GM12878 (cell line): ENCODE measurements around the gene PCDHGC5. TPM values are rescaled to one million over a fixed set of nuclear protein-coding genes. Genes with fewer than 3 reads are reported as not detected.

Experiments
- ATAC-seq: fragments of 200-7000 bp; cut with Tn5 transposase; 3 replicates; pipeline ENCODE4 v1.9.1; 2020; ENCODE audit warnings: mild to moderate bottlenecking, moderate library complexity
- BruUV-seq: library from RNA; stranded (reverse); fragments of 400-500 nt; replicated peaks from 2 replicates; lab custom pipeline; 2021; lab: Mats Ljungman, UMichigan
- CTCF ChIA-PET: fragments of 300-600 bp; sonication (Branson Sonifier 250); formaldehyde crosslinking; extraction: SDS; loops from one replicate; lab custom pipeline; 2021; ENCODE audit warnings: inconsistent platforms; lab: Yijun Ruan, JAX
- POLR2A ChIA-PET: fragments of 350-600 bp; formaldehyde crosslinking; extraction: SDS; loops from one replicate; lab custom pipeline; 2021; ENCODE audit warnings: inconsistent platforms; lab: Charles Lee
- RAD21 ChIA-PET: fragments of 300-600 bp; sonication (Branson Sonifier 250); formaldehyde crosslinking; loops from one replicate; lab custom pipeline; 2023; ENCODE audit warnings: antibody characterized with exemption; ENCODE audit not compliant: unreplicated experiment; lab: Charles Lee
- SMC1A ChIA-PET: fragments of 300-600 bp; sonication (Branson Sonifier 250); formaldehyde crosslinking; loops from one replicate; lab custom pipeline; 2023; ENCODE audit not compliant: unreplicated experiment, uncharacterized antibody; lab: Charles Lee
- DNase-seq: peaks from one replicate; pipeline ENCODE4 v3.0.0-alpha.2; 2011; ENCODE audit warnings: low read depth, low spot score
- FAIRE-seq: peaks from 3 replicates; lab custom pipeline; 2011; peaks lifted over from hg19 to GRCh38; lab: Jason Lieb, UNC
- H2AFZ ChIP-seq: 2 replicates; pipeline ENCODE4 v1.6.0; 2011; ENCODE audit warnings: low read depth, low read length, control low read depth; ENCODE audit not compliant: control insufficient read depth
- H3K27ac ChIP-seq: 2 replicates; pipeline ENCODE4 v1.5.1; 2011; ENCODE audit warnings: control low read depth; ENCODE audit not compliant: control insufficient read depth, insufficient read depth
- H3K27me3 ChIP-seq, 2 experiments: replicated peaks in 1 of 2; 2 replicates each; pipeline versions ENCODE4 v1.6.0 to v1.6.1; 2011; ENCODE audit warnings: low read length in 1 of 2; ENCODE audit not compliant: control insufficient read depth in 2 of 2, insufficient read depth in 2 of 2
- H3K36me3 ChIP-seq, 2 experiments: 2 replicates each; pipeline ENCODE4 v1.5.1; 2011; ENCODE audit warnings: low read length in 1 of 2; ENCODE audit not compliant: control insufficient read depth in 2 of 2, insufficient read depth in 2 of 2
- H3K4me1 ChIP-seq: 2 replicates; pipeline ENCODE4 v1.6.1; 2011; ENCODE audit warnings: mild to moderate bottlenecking, low read length, moderate library complexity, mixed read lengths; ENCODE audit not compliant: control insufficient read depth, insufficient read depth
- H3K4me2 ChIP-seq: 2 replicates; pipeline ENCODE4 v1.6.0; 2011; ENCODE audit warnings: control low read depth; ENCODE audit not compliant: control insufficient read depth, insufficient read depth
- H3K4me3 ChIP-seq: fragments of 200-600 bp; sonication (generic); 2 replicates; pipeline ENCODE4 v1.5.1; 2016
- H3K79me2 ChIP-seq: 2 replicates; pipeline ENCODE4 v1.6.0; 2011; ENCODE audit warnings: low read length; ENCODE audit not compliant: control insufficient read depth, insufficient read depth
- H3K9ac ChIP-seq: 2 replicates; pipeline ENCODE4 v1.8.0; 2011; ENCODE audit warnings: low read length, control low read depth, mixed read lengths; ENCODE audit not compliant: control insufficient read depth, insufficient read depth
- H3K9me3 ChIP-seq: replicated peaks from 3 replicates; pipeline ENCODE4 v1.5.1; 2011; ENCODE audit warnings: mild to moderate bottlenecking, low read length; ENCODE audit not compliant: control insufficient read depth, insufficient read depth
- H4K20me1 ChIP-seq: 2 replicates; pipeline ENCODE4 v1.6.0; 2011; ENCODE audit not compliant: control insufficient read depth, insufficient read depth
- ESRRA ChIP-seq: IDR thresholded peaks from 2 replicates; pipeline ENCODE4 v1.6.1; 2012; ENCODE audit warnings: mild to moderate bottlenecking, low read length, improper control_type of control experiment
- FOXM1 ChIP-seq: IDR thresholded peaks from 2 replicates; pipeline ENCODE4 v1.6.1; 2012; ENCODE audit warnings: low read depth, mild to moderate bottlenecking, inconsistent platforms, low read length, moderate library complexity
- IRF4 ChIP-seq: IDR thresholded peaks from 2 replicates; pipeline ENCODE4 v1.6.1; 2011; ENCODE audit warnings: low read depth, low read length
- NFIC ChIP-seq: IDR thresholded peaks from 2 replicates; pipeline ENCODE4 v1.6.1; 2012; ENCODE audit warnings: low read depth, mild to moderate bottlenecking, inconsistent platforms, low read length, moderate library complexity
- NFXL1 ChIP-seq: fragments of 450-650 bp; IDR thresholded peaks from 2 replicates; pipeline ENCODE4 v1.6.1; 2017; ENCODE audit warnings: antibody characterized with exemption, mild to moderate bottlenecking, borderline replicate concordance
- NR2F1 ChIP-seq: fragments of 450-650 bp; conservative IDR thresholded peaks from 2 replicates; pipeline ENCODE4 v1.6.1; 2017; ENCODE audit warnings: mild to moderate bottlenecking
- WGBS: methylation state at CpG from one replicate; pipeline ENCODE4 v1.1.6; 2016; ENCODE audit warnings: low lambda C conversion rate; ENCODE audit not compliant: insufficient replicate concordance, insufficient coverage; ENCODE audit errors: missing lambda C conversion rate; 5-methylcytosine and 5-hydroxymethylcytosine counted together
- in situ Hi-C: fragments of 300-500 bp; cut with MboI; formaldehyde crosslinking; loops from 9 replicates; pipeline ENCODE4 v1.14.3; 2018; ENCODE audit warnings: mixed read lengths
- intact Hi-C: fragments of 100-400 bp; cut with micrococcal nuclease; formaldehyde crosslinking; loops from one replicate; pipeline ENCODE4 v1.14.2; 2022; ENCODE audit not compliant: unreplicated experiment
- polyA plus RNA-seq, 11 experiments: library from polyadenylated mRNA; depleted of rRNA in 4 of 11; unstranded in 6 of 11; stranded (reverse) in 5 of 11; fragments of >200 nt; fragmentation: Nextera tagmentation in 4 of 11; fragmentation: Illumina TruSeq in 1 of 11; extraction: Ambion mirVana in 4 of 11; extraction: Trizol in 1 of 11; gene quantifications; 1 replicate in 1 of 11; 2 replicates in 10 of 11; pipeline versions ENCODE4 v1.2.1 to v1.2.3, GENCODE V29; 2011 to 2016; ENCODE audit warnings: inconsistent platforms in 2 of 11, missing spikeins in 2 of 11, low read depth in 1 of 11
- total RNA-seq, 4 experiments: library from RNA; depleted of rRNA in 3 of 4; stranded (reverse); fragments of >200 nt in 3 of 4; fragmentation: Illumina TruSeq in 1 of 4; extraction: Trizol in 1 of 4; gene quantifications; 2 replicates each; pipeline versions ENCODE4 v1.2.1 to v1.2.3, GENCODE V29; 2013 to 2021

PCDHGC5 gene
- total and polyA plus RNA-seq, 10 of the 15 experiments (the other 5 are each of a cell fraction or from before 2014, with no cell fraction given): 0.05 to 0.87 (median 0.18) TPM; not detected in 2

DNA sequence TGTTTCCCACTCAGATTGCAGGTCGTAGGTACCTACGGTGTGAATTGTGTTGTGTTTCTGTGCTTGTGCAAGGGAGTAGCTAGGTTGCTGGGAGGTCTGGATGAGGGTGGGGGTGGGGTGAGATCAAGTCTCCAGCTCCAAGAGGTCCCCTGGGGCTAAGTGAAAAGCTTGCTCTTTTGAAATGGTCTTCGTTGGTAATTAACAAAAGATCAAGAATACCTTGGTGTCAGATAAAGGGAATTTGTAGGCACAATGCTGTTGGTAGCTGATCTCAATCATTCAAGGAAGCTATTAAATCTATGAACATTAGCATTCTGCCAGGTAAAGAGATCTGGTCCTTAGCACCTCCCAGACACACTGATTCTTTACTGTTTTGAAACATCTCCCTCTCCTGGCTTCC is 5.0 kb upstream of the PCDHGC5 start:
- 76% methylated on average over 3 of the region's 3 CpGs for WGBS
- Histone ChIP-seq H3K4me1 (peaks cover 9% of the 10 kb centered on the region), H4K20me1 (no peaks in the 10 kb centered on the region), H3K27me3 (peaks cover 0 to 3% of the 10 kb centered on the region in 2 experiments; a peak in 2 of 4 replicates), H3K27ac (no peak overlapping the region), H3K4me3 (peak overlapping the region; percentile 36), H3K4me2 (no peak overlapping the region), H3K9ac (no peak overlapping the region), H3K79me2 (no peaks in the 10 kb centered on the region), H3K9me3 (no peaks in the 10 kb centered on the region), H3K36me3 (no peaks in the 10 kb centered on the region; a peak in 1 of 4 replicates), H2AFZ (no peak overlapping the region)
- TF ChIP-seq NFIC (no peak), IRF4 (no peak), ESRRA (no peak), NFXL1 (no peak)
- no TSS peak for BruUV-seq
- ChIA-PET RAD21 (interaction anchor here (1.5 to 1.6 kb wide), 2 partner anchors 8 to 80 kb away, joined by 4 to 6 read pairs; partner anchors contain the start of gene PCDHGC3), POLR2A (interaction anchor here (1.2 kb wide), 1 partner anchor 22 kb away, joined by 3 read pairs; no protein-coding TSS in a partner anchor), CTCF (interaction anchor here (0.7 to 8.1 kb wide), 12 partner anchors 9 to 104 kb away, joined by 3 to 90 read pairs (median 5); partner anchors contain the start of genes PCDHGA11, PCDHGA12 and PCDHGC3), SMC1A (interaction anchor here (0.6 to 1.7 kb wide), 6 partner anchors 8 to 336 kb away, joined by 3 to 6 read pairs (median 3); partner anchors contain the start of gene PCDHGC3)
- FAIRE-seq (no peak), DNase-seq (no peak), ATAC-seq (no peak)
- intact Hi-C loops: no loop called here
- in situ Hi-C loops: no loop called here

DNA sequence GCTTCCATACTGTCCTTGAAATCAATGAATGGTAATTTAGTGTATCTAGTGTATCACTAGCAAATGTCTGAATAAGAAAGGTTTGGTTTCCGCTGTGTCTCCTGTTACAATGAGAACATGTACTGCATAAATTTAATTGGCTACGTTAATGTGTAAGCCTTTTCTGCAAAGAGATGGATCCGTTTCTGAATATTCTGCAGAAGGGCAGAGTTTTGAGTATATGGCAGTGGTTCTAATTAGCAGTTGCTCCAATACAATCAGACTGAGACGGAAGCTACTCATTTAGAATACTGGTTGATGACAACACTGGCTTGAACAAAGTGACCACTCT is 4.6 kb upstream of the PCDHGC5 start:
- WGBS: 52% methylated on average over 4 of the region's 4 CpGs
- BruUV-seq: no TSS peak
- TF ChIP-seq FOXM1 (peak; percentile 23; the same call in 1 of the 2 replicates), NR2F1 (no peak)
- no peak overlapping the region for H3K4me2 ChIP-seq
- ChIA-PET SMC1A (interaction anchor here (0.6 to 1.7 kb wide), 6 partner anchors 8 to 336 kb away, joined by 3 to 6 read pairs (median 3); partner anchors contain the start of gene PCDHGC3), RAD21 (interaction anchor here (1.5 to 1.6 kb wide), 2 partner anchors 9 to 80 kb away, joined by 4 to 6 read pairs; partner anchors contain the start of gene PCDHGC3), POLR2A (interaction anchor here (1.2 kb wide), 1 partner anchor 22 kb away, joined by 3 read pairs; no protein-coding TSS in a partner anchor), CTCF (interaction anchor here (0.7 to 8.1 kb wide), 10 partner anchors 9 to 104 kb away, joined by 3 to 90 read pairs (median 6); partner anchors contain the start of genes PCDHGA11, PCDHGA12 and PCDHGC3)
- H3K4me1 ChIP-seq: peaks cover 9% of the 10 kb centered on the region
- in situ Hi-C loops (no loop called here), intact Hi-C loops (no loop called here)
- no peak overlapping the region for H3K9ac ChIP-seq
- H3K27ac ChIP-seq: no peak overlapping the region
- FAIRE-seq (no peak), ATAC-seq (peak; percentile 13; the same call in 2 of the 3 replicates), DNase-seq (no peak)
- no peaks in the 10 kb centered on the region for H4K20me1 ChIP-seq
- H2AFZ ChIP-seq: no peak overlapping the region; the same call in 1 of the 2 replicates
- H3K9me3 ChIP-seq: no peaks in the 10 kb centered on the region
- no peaks in the 10 kb centered on the region for H3K79me2 ChIP-seq
- H3K36me3 ChIP-seq: no peaks in the 10 kb centered on the region; a peak in 1 of 4 replicates
- peaks cover 0 to 3% of the 10 kb centered on the region in 2 experiments; a peak in 2 of 4 replicates for H3K27me3 ChIP-seq
- H3K4me3 ChIP-seq: peak overlapping the region; percentile 36
